Astrocyte of the spinal cord (primary cell): ENCODE data around the gene SLC17A2.

Experiments used
- DNase-seq: peaks from one replicate; pipeline ENCODE4 v3.0.0; 2011; ENCODE audit warnings: low read depth, low spot score
- H3K4me3 ChIP-seq: 2 replicates; pipeline ENCODE4 v1.5.1; 2011; ENCODE audit warnings: low read depth, mild to moderate bottlenecking, low read length, moderate library complexity
- CTCF ChIP-seq: IDR thresholded peaks from 2 replicates; pipeline ENCODE4 v1.5.1; 2012; ENCODE audit warnings: low read depth, mild to moderate bottlenecking, low read length, inconsistent platforms
- in situ Hi-C: cut with HindIII; loops from 2 replicates; pipeline ENCODE4 v1.10.0; 2017; ENCODE audit warnings: low sequenced_read_pairs

Gene SLC17A2

GRCh38 chr6:25913741-25914140 lies 16.8 kb downstream of the SLC17A2 start:
- in situ Hi-C loops, result no loop called here
- no peak overlapping the region for H3K4me3 ChIP-seq
- no peak for DNase-seq

GRCh38 chr6:25911351-25911750 lies 19.1 kb downstream of the SLC17A2 start:
- TF ChIP-seq CTCF, result no peak
- H3K4me3 ChIP-seq, result no peak overlapping the region
- DNase-seq, result no peak
- in situ Hi-C loops, result no loop called here

More at GRCh38 chr6:25913741-25914140, 16.8 kb downstream of the SLC17A2 start:
- no peak for TF ChIP-seq CTCF

DNA sequence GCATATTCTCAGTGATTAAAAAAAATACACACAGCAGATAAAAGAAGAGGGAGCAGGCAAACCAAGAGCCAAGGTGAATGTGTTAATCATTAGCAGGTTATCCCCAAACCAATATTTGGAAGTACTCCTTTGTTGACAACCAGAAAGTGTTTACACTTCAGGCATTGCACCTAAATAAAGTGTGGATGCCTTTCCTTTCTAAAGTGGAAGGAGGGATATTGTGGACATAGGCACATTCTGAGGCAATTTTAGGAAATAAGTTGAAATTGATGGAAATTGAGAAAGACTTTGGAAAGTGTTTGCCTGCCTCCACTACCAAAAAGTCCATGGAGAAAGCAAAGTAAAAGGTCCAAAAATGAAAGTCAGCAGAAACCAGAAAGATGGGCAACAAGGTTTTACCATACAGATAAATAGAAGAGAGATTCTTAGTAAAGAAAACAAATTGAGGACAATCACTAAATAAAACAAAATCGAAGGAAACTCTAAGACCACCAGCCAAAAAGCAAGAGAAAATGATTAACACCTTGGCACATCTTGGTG lies 22.9 kb downstream of the SLC17A2 start:
- in situ Hi-C loops, result no loop called here
- no peak overlapping the region for H3K4me3 ChIP-seq
- TF ChIP-seq CTCF, result no peak
- no peak for DNase-seq

GRCh38 chr6:25903467-25904099 lies 26.9 kb downstream of the SLC17A2 start:
- in situ Hi-C loops, result no loop called here
- H3K4me3 ChIP-seq, result no peak overlapping the region
- no peak for TF ChIP-seq CTCF
- DNase-seq, result no peak

DNA sequence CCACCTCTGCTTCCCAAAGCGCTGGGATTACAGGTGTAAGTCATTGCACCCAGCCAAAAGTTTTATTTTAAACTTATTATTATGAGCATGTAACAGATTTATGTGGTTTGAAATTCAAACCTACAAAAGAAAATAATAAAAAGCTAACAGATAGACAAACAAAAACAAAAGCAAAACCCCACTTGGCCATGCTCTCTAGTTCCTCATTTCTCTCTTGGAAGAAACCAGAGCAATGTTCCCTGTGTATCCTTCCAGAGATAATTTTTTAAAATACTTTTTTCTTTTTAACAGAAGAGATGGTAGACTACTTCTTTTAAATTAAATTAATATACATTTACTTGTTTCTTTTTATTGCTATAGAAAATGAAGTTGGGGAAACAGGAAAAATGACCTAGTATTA lies 28.4 kb downstream of the SLC17A2 start:
- no peak for TF ChIP-seq CTCF
- H3K4me3 ChIP-seq, result no peak overlapping the region
- DNase-seq, result no peak
- in situ Hi-C loops, result no loop called here

DNA sequence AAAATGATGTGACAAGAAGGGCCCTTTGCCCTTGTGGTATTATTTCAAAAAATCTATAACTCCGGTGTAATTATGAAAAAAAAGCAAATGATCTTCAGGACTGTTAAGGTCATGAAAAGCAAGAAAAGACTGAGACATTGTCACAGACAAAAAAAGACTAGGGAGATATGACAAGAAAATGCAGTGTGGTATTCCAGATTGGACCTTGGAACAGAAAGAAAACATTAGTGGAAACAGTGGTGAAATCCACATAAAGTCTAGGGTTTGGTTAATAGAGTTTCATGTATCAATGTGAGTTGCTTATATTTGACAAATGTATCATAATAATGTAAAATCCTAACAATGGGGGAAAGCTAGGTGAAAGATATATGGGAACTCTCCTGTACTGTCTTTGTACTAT lies 29.6 kb downstream of the SLC17A2 start:
- TF ChIP-seq CTCF, result no peak
- DNase-seq, result no peak
- H3K4me3 ChIP-seq, result no peak overlapping the region
- in situ Hi-C loops, result no loop called here
